GM12878 (cell line): Measurements from ENCODE around the gene B3GAT2. TPM values are rescaled to one million over a fixed set of nuclear protein-coding genes. Genes with fewer than 3 reads are reported as not detected.

Experiments
- ATF7 ChIP-seq: fragments of 450-650 bp; IDR thresholded peaks from 2 replicates; pipeline ENCODE4 v1.6.1; 2016; ENCODE audit warnings: low read depth, mild to moderate bottlenecking
- CHD4 ChIP-seq: fragments of 200-600 bp; sonication (generic); IDR thresholded peaks from 2 replicates; pipeline ENCODE4 v1.6.1; 2016; ENCODE audit warnings: mild to moderate bottlenecking
- EP300 ChIP-seq, 2 experiments: fragments of 150-350 bp in 1 of 2; IDR thresholded peaks; 2 replicates each; pipeline ENCODE4 v1.6.1; 2011 to 2012; ENCODE audit warnings: low read depth in 2 of 2, low read length in 2 of 2, borderline replicate concordance in 1 of 2, improper control_type of control experiment in 1 of 2, inconsistent platforms in 1 of 2; ENCODE audit not compliant: control insufficient read depth in 1 of 2
- IRF4 ChIP-seq: IDR thresholded peaks from 2 replicates; pipeline ENCODE4 v1.6.1; 2011; ENCODE audit warnings: low read depth, low read length
- MEF2A ChIP-seq: IDR thresholded peaks from 2 replicates; pipeline ENCODE4 v1.6.1; 2011; ENCODE audit warnings: low read depth, mild to moderate bottlenecking, low read length, moderate library complexity; ENCODE audit not compliant: insufficient read depth
- NR2F1 ChIP-seq: fragments of 450-650 bp; conservative IDR thresholded peaks from 2 replicates; pipeline ENCODE4 v1.6.1; 2017; ENCODE audit warnings: mild to moderate bottlenecking
- POLR2AphosphoS2 ChIP-seq: IDR thresholded peaks from 2 replicates; pipeline ENCODE4 v1.6.1; 2011; ENCODE audit warnings: low read depth, mild to moderate bottlenecking, low read length, improper control_type of control experiment, moderate library complexity
- RAD51 ChIP-seq: fragments of 450-650 bp; IDR thresholded peaks from 2 replicates; pipeline ENCODE4 v1.6.1; 2016; ENCODE audit warnings: moderate library complexity, mild to moderate bottlenecking, inconsistent platforms
- SUZ12 ChIP-seq: fragments of 200-600 bp; sonication (generic); IDR thresholded peaks from one replicate; pipeline ENCODE4 v1.6.1; 2018; ENCODE audit warnings: antibody characterized with exemption, mild to moderate bottlenecking; ENCODE audit not compliant: unreplicated experiment
- polyA plus RNA-seq, 11 experiments: library from polyadenylated mRNA; depleted of rRNA in 4 of 11; unstranded in 6 of 11; stranded (reverse) in 5 of 11; fragments of >200 nt; fragmentation: Nextera tagmentation in 4 of 11; fragmentation: Illumina TruSeq in 1 of 11; extraction: Ambion mirVana in 4 of 11; extraction: Trizol in 1 of 11; gene quantifications; 1 replicate in 1 of 11; 2 replicates in 10 of 11; pipeline versions ENCODE4 v1.2.1 to v1.2.3, GENCODE V29; 2011 to 2016; ENCODE audit warnings: inconsistent platforms in 2 of 11, missing spikeins in 2 of 11, low read depth in 1 of 11
- total RNA-seq, 4 experiments: library from RNA; depleted of rRNA in 3 of 4; stranded (reverse); fragments of >200 nt in 3 of 4; fragmentation: Illumina TruSeq in 1 of 4; extraction: Trizol in 1 of 4; gene quantifications; 2 replicates each; pipeline versions ENCODE4 v1.2.1 to v1.2.3, GENCODE V29; 2013 to 2021
- TF ChIP-seq, protein P1 (sequence below): fragments of 450-650 bp; formaldehyde crosslinking; IDR thresholded peaks from 2 replicates; pipeline ENCODE4 v1.5.0; 2022; ENCODE audit warnings: mild to moderate bottlenecking, missing genetic modification characterization
- TF ChIP-seq, protein P2 (sequence below): fragments of 450-650 bp; formaldehyde crosslinking; IDR thresholded peaks from 2 replicates; pipeline ENCODE4 v1.4.0; 2020; ENCODE audit warnings: mild to moderate bottlenecking, moderate library complexity
- TF ChIP-seq, protein P3 (sequence below): IDR thresholded peaks from 2 replicates; pipeline ENCODE4 v1.6.1; 2012; ENCODE audit warnings: low read length, inconsistent platforms
- TF ChIP-seq, protein P4 (sequence below): fragments of 450-650 bp; IDR thresholded peaks from 2 replicates; pipeline ENCODE4 v1.6.1; 2017; ENCODE audit warnings: mild to moderate bottlenecking, low read depth, inconsistent platforms; ENCODE audit not compliant: poor library complexity, severe bottlenecking

B3GAT2 gene
- total and polyA plus RNA-seq, 10 of the 15 experiments (the other 5 are each of a cell fraction or from before 2014, with no cell fraction given): 0.04 to 1.2 (median 0.22) TPM; not detected in 5

DNA sequence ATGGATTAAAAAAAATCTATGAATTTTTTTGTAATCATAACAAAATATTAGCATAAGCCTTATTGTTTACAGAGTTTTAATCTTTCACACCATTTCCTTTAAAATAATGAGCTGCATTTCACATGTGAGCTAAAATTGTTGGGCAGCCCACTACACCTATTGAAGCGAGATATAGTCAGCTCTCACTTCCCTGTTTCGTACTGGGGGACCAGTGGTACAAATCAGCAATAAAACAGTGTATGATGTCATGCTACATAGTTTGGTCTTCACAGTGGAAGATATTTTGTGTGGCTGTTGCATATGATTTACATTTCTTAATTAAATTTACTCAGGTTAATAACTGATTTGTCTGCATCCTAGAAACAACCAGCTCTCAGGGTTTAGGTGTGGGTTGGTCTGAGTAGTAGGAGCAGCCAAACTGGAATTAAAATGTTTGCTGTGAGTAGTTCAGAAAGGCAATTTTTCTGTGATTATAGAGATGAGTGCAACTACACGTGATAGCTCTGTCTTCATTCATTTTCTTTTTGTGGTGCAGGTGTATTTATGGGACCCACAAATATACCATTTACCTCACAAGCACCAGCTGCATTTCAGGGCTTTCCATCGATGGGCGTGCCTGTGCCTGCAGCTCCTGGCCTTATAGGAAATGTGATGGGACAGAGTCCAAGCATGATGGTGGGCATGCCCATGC is 99.3 kb downstream of the B3GAT2 start (continued):
- TF ChIP-seq, protein P1, sequence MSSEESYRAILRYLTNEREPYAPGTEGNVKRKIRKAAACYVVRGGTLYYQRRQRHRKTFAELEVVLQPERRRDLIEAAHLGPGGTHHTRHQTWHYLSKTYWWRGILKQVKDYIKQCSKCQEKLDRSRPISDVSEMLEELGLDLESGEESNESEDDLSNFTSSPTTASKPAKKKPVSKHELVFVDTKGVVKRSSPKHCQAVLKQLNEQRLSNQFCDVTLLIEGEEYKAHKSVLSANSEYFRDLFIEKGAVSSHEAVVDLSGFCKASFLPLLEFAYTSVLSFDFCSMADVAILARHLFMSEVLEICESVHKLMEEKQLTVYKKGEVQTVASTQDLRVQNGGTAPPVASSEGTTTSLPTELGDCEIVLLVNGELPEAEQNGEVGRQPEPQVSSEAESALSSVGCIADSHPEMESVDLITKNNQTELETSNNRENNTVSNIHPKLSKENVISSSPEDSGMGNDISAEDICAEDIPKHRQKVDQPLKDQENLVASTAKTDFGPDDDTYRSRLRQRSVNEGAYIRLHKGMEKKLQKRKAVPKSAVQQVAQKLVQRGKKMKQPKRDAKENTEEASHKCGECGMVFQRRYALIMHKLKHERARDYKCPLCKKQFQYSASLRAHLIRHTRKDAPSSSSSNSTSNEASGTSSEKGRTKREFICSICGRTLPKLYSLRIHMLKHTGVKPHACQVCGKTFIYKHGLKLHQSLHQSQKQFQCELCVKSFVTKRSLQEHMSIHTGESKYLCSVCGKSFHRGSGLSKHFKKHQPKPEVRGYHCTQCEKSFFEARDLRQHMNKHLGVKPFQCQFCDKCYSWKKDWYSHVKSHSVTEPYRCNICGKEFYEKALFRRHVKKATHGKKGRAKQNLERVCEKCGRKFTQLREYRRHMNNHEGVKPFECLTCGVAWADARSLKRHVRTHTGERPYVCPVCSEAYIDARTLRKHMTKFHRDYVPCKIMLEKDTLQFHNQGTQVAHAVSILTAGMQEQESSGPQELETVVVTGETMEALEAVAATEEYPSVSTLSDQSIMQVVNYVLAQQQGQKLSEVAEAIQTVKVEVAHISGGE (CRISPR knock-in tag): no peak
- TF ChIP-seq EP300 (IDR thresholded peaks at IDR 0.05; ENCODE audit: borderline replicate concordance in 1 of 2, control insufficient read depth in 1 of 2, low read depth in 2 of 2, low read length in 2 of 2): peak; percentile 70 to 87; a peak in 3 of 4 replicates
- 0 out of 2 replicates have a peak, but pooled peaks have one; percentile 31 for TF ChIP-seq NR2F1
- no peak for TF ChIP-seq MEF2A
- TF ChIP-seq CHD4: no peak
- peak; percentile 74 for TF ChIP-seq IRF4
- TF ChIP-seq ATF7: peak; percentile 99
- no peak for TF ChIP-seq POLR2AphosphoS2
- TF ChIP-seq, protein P2, sequence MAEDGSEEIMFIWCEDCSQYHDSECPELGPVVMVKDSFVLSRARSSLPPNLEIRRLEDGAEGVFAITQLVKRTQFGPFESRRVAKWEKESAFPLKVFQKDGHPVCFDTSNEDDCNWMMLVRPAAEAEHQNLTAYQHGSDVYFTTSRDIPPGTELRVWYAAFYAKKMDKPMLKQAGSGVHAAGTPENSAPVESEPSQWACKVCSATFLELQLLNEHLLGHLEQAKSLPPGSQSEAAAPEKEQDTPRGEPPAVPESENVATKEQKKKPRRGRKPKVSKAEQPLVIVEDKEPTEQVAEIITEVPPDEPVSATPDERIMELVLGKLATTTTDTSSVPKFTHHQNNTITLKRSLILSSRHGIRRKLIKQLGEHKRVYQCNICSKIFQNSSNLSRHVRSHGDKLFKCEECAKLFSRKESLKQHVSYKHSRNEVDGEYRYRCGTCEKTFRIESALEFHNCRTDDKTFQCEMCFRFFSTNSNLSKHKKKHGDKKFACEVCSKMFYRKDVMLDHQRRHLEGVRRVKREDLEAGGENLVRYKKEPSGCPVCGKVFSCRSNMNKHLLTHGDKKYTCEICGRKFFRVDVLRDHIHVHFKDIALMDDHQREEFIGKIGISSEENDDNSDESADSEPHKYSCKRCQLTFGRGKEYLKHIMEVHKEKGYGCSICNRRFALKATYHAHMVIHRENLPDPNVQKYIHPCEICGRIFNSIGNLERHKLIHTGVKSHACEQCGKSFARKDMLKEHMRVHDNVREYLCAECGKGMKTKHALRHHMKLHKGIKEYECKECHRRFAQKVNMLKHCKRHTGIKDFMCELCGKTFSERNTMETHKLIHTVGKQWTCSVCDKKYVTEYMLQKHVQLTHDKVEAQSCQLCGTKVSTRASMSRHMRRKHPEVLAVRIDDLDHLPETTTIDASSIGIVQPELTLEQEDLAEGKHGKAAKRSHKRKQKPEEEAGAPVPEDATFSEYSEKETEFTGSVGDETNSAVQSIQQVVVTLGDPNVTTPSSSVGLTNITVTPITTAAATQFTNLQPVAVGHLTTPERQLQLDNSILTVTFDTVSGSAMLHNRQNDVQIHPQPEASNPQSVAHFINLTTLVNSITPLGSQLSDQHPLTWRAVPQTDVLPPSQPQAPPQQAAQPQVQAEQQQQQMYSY (CRISPR knock-in tag): no peak
- 0 out of 2 replicates have a peak, but pooled peaks have one; percentile 34 for TF ChIP-seq RAD51
- no peak for TF ChIP-seq SUZ12
- TF ChIP-seq, protein P3, sequence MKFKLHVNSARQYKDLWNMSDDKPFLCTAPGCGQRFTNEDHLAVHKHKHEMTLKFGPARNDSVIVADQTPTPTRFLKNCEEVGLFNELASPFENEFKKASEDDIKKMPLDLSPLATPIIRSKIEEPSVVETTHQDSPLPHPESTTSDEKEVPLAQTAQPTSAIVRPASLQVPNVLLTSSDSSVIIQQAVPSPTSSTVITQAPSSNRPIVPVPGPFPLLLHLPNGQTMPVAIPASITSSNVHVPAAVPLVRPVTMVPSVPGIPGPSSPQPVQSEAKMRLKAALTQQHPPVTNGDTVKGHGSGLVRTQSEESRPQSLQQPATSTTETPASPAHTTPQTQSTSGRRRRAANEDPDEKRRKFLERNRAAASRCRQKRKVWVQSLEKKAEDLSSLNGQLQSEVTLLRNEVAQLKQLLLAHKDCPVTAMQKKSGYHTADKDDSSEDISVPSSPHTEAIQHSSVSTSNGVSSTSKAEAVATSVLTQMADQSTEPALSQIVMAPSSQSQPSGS: peak; percentile 89
- TF ChIP-seq, protein P4, sequence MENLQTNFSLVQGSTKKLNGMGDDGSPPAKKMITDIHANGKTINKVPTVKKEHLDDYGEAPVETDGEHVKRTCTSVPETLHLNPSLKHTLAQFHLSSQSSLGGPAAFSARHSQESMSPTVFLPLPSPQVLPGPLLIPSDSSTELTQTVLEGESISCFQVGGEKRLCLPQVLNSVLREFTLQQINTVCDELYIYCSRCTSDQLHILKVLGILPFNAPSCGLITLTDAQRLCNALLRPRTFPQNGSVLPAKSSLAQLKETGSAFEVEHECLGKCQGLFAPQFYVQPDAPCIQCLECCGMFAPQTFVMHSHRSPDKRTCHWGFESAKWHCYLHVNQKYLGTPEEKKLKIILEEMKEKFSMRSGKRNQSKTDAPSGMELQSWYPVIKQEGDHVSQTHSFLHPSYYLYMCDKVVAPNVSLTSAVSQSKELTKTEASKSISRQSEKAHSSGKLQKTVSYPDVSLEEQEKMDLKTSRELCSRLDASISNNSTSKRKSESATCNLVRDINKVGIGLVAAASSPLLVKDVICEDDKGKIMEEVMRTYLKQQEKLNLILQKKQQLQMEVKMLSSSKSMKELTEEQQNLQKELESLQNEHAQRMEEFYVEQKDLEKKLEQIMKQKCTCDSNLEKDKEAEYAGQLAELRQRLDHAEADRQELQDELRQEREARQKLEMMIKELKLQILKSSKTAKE: peak; percentile 31
